ENCODE results near the gene KLHL30.

KLHL30 gene

DNA sequence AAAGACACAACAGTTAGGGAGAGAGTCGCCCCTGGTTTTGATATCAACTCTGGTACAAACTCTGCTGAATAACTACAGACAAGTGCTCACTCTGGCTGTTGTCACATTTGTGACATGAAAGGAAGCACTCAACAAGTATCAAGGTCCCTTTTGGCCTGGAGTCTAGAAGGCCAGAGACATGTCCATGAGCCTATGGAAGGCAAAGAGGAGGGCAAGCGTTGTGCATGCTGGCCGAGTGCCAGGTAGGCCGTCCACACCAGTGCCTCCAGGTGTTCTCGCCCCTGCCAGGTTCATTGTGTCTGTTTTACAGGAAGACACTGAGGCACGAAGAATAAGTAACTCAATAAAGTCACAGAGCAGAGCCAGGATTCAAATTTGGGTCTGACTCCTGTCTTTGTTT is 43.9 kb downstream of the KLHL30 start:
- Histone ChIP-seq H2AFZ (ENCODE audit: low read depth) (no peak overlapping the region), H3K36me3 (ENCODE audit: insufficient read depth) (peaks cover 9% of the 10 kb centered on the region; the same call in 1 of the 2 replicates), H3K4me2 (no peak overlapping the region), H3K4me1 (ENCODE audit: low read depth, poor library complexity, severe bottlenecking) (no peaks in the 10 kb centered on the region), H4K20me1 (ENCODE audit: insufficient read depth) (no peaks in the 10 kb centered on the region), H3K9ac (no peak overlapping the region), H3K27me3 (ENCODE audit: insufficient read depth, low read depth) (no peaks in the 10 kb centered on the region), H3K27ac (no peak overlapping the region), H3K79me2 (ENCODE audit: insufficient read depth, low read depth) (no peaks in the 10 kb centered on the region), H3K4me3 (IDR thresholded peaks at IDR 0.05; ENCODE audit: insufficient read depth, low read depth, low read length) (no peak overlapping the region)
- TF ChIP-seq, protein P1, sequence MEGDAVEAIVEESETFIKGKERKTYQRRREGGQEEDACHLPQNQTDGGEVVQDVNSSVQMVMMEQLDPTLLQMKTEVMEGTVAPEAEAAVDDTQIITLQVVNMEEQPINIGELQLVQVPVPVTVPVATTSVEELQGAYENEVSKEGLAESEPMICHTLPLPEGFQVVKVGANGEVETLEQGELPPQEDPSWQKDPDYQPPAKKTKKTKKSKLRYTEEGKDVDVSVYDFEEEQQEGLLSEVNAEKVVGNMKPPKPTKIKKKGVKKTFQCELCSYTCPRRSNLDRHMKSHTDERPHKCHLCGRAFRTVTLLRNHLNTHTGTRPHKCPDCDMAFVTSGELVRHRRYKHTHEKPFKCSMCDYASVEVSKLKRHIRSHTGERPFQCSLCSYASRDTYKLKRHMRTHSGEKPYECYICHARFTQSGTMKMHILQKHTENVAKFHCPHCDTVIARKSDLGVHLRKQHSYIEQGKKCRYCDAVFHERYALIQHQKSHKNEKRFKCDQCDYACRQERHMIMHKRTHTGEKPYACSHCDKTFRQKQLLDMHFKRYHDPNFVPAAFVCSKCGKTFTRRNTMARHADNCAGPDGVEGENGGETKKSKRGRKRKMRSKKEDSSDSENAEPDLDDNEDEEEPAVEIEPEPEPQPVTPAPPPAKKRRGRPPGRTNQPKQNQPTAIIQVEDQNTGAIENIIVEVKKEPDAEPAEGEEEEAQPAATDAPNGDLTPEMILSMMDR (conservative IDR thresholded peaks at IDR 0.05; ENCODE audit: low read depth, low read length): no peak

DNA sequence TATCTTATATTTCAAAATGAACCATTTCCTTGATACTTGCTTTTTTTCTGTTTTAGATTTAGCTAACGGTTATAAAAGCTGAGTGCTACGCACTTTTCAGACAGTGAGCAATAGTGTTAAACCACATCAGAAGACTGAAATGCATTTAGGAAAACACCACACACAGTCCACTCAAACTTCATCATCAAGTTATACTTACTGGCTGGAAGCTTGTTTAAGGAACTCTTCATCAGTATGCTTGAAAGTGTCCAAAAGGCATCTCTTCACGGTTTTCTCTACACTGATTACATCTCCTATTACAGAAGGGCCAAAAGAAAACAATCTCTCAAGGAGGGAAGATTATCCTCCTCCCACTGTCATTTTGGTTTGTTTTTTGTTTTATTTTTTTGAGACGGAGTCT is 45.4 kb downstream of the KLHL30 start:
- H3K4me3 ChIP-seq (IDR thresholded peaks at IDR 0.05; ENCODE audit: insufficient read depth, low read depth, low read length): no peak overlapping the region
- H2AFZ ChIP-seq (ENCODE audit: low read depth): no peak overlapping the region
- H3K4me1 ChIP-seq (ENCODE audit: low read depth, poor library complexity, severe bottlenecking): no peaks in the 10 kb centered on the region
- H4K20me1 ChIP-seq (ENCODE audit: insufficient read depth): no peaks in the 10 kb centered on the region
- no peaks in the 10 kb centered on the region for H3K27me3 ChIP-seq (ENCODE audit: insufficient read depth, low read depth)
- peaks cover 12% of the 10 kb centered on the region; the same call in 1 of the 2 replicates for H3K36me3 ChIP-seq (ENCODE audit: insufficient read depth)
- no peak overlapping the region for H3K27ac ChIP-seq
- H3K4me2 ChIP-seq: no peak overlapping the region
- H3K9ac ChIP-seq: no peak overlapping the region
- H3K79me2 ChIP-seq (ENCODE audit: insufficient read depth, low read depth): no peaks in the 10 kb centered on the region
- TF ChIP-seq, protein P1 (conservative IDR thresholded peaks at IDR 0.05; ENCODE audit: low read depth, low read length): no peak

DNA sequence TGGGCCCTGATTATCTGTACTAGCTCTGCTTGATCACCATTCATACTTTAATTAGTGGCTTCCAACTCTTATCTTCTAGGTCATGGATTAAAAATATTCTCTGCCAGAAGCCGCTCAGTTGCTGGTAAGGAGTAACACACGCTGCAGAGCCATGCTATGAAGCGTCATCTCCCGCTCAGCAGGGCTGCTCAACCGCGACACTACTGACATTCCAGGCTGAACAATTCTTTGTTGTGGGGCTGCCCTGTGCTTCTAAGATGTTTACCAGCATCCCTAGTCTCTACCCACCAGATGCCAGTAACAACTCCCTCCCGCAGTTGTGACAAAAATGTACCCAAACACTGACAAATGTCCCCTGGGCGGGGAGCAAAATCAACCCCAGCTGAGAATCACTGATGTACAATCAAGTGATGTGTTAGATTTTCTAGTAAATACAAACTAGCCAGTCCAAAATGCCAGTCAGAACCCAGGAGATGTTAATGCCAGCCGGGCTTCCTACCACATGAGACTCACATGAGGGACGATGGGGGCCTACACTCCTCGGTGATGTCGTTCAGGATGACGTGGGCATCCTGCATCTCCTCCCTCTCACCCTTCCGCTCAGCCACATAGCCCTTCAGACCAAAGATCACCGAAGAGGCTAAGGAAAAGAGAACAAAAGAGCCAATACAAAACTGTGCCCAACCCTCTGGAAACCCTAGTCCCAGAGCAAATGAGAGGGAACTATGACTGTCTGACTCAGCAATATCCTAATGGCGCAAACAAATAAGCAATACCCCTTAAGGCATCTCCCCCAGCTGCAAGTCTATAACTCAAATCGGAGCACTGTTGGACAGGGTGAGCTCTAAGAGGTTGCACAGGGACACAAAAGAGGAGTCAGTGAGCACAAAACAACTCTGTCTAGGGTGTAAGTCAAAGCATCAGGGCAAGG is 49.4 kb downstream of the KLHL30 start:
- H3K79me2 ChIP-seq (ENCODE audit: insufficient read depth, low read depth): no peaks in the 10 kb centered on the region
- H3K4me1 ChIP-seq (ENCODE audit: low read depth, poor library complexity, severe bottlenecking): no peaks in the 10 kb centered on the region
- H4K20me1 ChIP-seq (ENCODE audit: insufficient read depth): no peaks in the 10 kb centered on the region
- H3K27ac ChIP-seq: no peak overlapping the region
- no peak overlapping the region for H3K4me3 ChIP-seq (IDR thresholded peaks at IDR 0.05; ENCODE audit: insufficient read depth, low read depth, low read length)
- H3K36me3 ChIP-seq (ENCODE audit: insufficient read depth): peaks cover 25% of the 10 kb centered on the region; the same call in 1 of the 2 replicates
- no peaks in the 10 kb centered on the region for H3K27me3 ChIP-seq (ENCODE audit: insufficient read depth, low read depth)
- TF ChIP-seq, protein P1 (conservative IDR thresholded peaks at IDR 0.05; ENCODE audit: low read depth, low read length): no peak
- H2AFZ ChIP-seq (ENCODE audit: low read depth): no peak overlapping the region
- no peak overlapping the region for H3K4me2 ChIP-seq
- no peak overlapping the region for H3K9ac ChIP-seq

DNA sequence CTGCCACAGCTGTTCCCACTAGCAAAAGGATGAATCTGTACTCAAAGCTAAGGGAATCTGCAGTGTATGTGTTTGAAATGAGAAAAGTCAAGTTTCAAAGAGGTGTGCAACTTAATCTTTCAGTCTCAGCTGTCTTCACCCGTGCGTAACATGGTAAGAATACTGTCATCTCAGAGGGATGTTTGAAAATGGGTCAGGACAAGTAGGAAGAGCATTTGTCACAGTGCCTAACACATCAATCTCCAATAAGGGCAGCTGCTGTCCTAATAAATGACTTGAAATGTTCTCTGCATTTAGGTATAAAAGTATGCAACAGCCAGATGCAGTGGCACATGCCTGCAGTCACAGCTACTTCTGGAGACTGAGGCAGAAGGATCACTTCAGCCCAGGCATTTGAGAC is 52.0 kb downstream of the KLHL30 start:
- Histone ChIP-seq H3K4me1 (ENCODE audit: low read depth, poor library complexity, severe bottlenecking) (no peaks in the 10 kb centered on the region), H3K9ac (no peak overlapping the region), H3K27ac (no peak overlapping the region), H3K36me3 (ENCODE audit: insufficient read depth) (peaks cover 37% of the 10 kb centered on the region; the same call in 1 of the 2 replicates), H3K79me2 (ENCODE audit: insufficient read depth, low read depth) (peaks cover 14% of the 10 kb centered on the region; the same call in 1 of the 2 replicates), H2AFZ (ENCODE audit: low read depth) (no peak overlapping the region), H3K4me2 (no peak overlapping the region), H3K4me3 (IDR thresholded peaks at IDR 0.05; ENCODE audit: insufficient read depth, low read depth, low read length) (no peak overlapping the region), H3K27me3 (ENCODE audit: insufficient read depth, low read depth) (no peaks in the 10 kb centered on the region), H4K20me1 (ENCODE audit: insufficient read depth) (no peaks in the 10 kb centered on the region)
- TF ChIP-seq, protein P1 (conservative IDR thresholded peaks at IDR 0.05; ENCODE audit: low read depth, low read length): no peak
